ENCODE measurements around the gene LRRC58. TPM values are rescaled to one million over a fixed set of nuclear protein-coding genes. Genes with fewer than 3 reads are reported as not detected.

The LRRC58 gene
- total RNA-seq, 2 experiments from 2014 or later: 24.1 to 30.2 TPM

GRCh38 chr3:120364821-120365220 lies 15.7 kb upstream of the LRRC58 start:
- no TSS peak for BruUV-seq (replicated peaks)
- H3K4me1 ChIP-seq (ENCODE audit: insufficient read depth, low read length, poor library complexity, severe bottlenecking): no peaks in the 10 kb centered on the region

GRCh38 chr3:120364101-120364500 lies 14.9 kb upstream of the LRRC58 start:
- Histone ChIP-seq H4K20me1 (ENCODE audit: insufficient read depth, low read length) (no peaks in the 10 kb centered on the region), H3K36me3 (ENCODE audit: insufficient read depth, low read length) (no peaks in the 10 kb centered on the region), H2AFZ (ENCODE audit: low read length) (no peak overlapping the region), H3K9me2 (ENCODE audit: insufficient read depth, low read length) (no peaks in the 10 kb centered on the region), H3K4me3 (ENCODE audit: low read depth, low read length, poor library complexity, severe bottlenecking) (no peak overlapping the region), H3K4me1 (ENCODE audit: insufficient read depth, low read length, poor library complexity, severe bottlenecking) (no peaks in the 10 kb centered on the region), H3K79me2 (ENCODE audit: insufficient read depth, low read depth, low read length) (no peaks in the 10 kb centered on the region), H3K27ac (ENCODE audit: low read depth, low read length, poor library complexity, severe bottlenecking) (no peak overlapping the region), H3K9me3 (ENCODE audit: low read length) (no peaks in the 10 kb centered on the region), H3K4me2 (ENCODE audit: low read length) (no peak overlapping the region)
- ChIA-PET CTCF (ENCODE audit: unreplicated experiment) (no interaction called here), POLR2A (no interaction called here)
- no peak for DNase-seq (ENCODE audit: low spot score)
- no TSS peak for BruUV-seq (replicated peaks)
- intact Hi-C loops (cut with micrococcal nuclease; ENCODE audit: unreplicated experiment): no loop called here
- TF ChIP-seq EZH2phosphoT487 (IDR thresholded peaks at IDR 0.05; ENCODE audit: borderline replicate concordance, low read depth, low read length) (no peak), CTCF (conservative IDR thresholded peaks at IDR 0.05; ENCODE audit: low read length) (no peak)

More at GRCh38 chr3:120364821-120365220, 15.7 kb upstream of the LRRC58 start:
- Histone ChIP-seq H3K27ac (ENCODE audit: low read depth, low read length, poor library complexity, severe bottlenecking) (no peak overlapping the region), H3K9me3 (ENCODE audit: low read length) (no peaks in the 10 kb centered on the region), H2AFZ (ENCODE audit: low read length) (no peak overlapping the region), H3K4me3 (ENCODE audit: low read depth, low read length, poor library complexity, severe bottlenecking) (no peak overlapping the region), H3K36me3 (ENCODE audit: insufficient read depth, low read length) (no peaks in the 10 kb centered on the region), H4K20me1 (ENCODE audit: insufficient read depth, low read length) (no peaks in the 10 kb centered on the region), H3K79me2 (ENCODE audit: insufficient read depth, low read depth, low read length) (no peaks in the 10 kb centered on the region), H3K9me2 (ENCODE audit: insufficient read depth, low read length) (no peaks in the 10 kb centered on the region), H3K4me2 (ENCODE audit: low read length) (no peak overlapping the region)
- no peak for DNase-seq (ENCODE audit: low spot score)
- CTCF ChIA-PET (ENCODE audit: unreplicated experiment): no interaction called here
- intact Hi-C loops (cut with micrococcal nuclease; ENCODE audit: unreplicated experiment): no loop called here
- POLR2A ChIA-PET: no interaction called here
- TF ChIP-seq CTCF (conservative IDR thresholded peaks at IDR 0.05; ENCODE audit: low read length) (no peak), EZH2phosphoT487 (IDR thresholded peaks at IDR 0.05; ENCODE audit: borderline replicate concordance, low read depth, low read length) (no peak)

- Histone ChIP-seq H3K36me3 (ENCODE audit: insufficient read depth, low read length) (no peaks in the 10 kb centered on the region), H3K4me3 (ENCODE audit: low read depth, low read length, poor library complexity, severe bottlenecking) (no peak overlapping the region), H3K4me2 (ENCODE audit: low read length) (no peak overlapping the region), H3K4me1 (ENCODE audit: insufficient read depth, low read length, poor library complexity, severe bottlenecking) (no peaks in the 10 kb centered on the region), H2AFZ (ENCODE audit: low read length) (no peak overlapping the region), H4K20me1 (ENCODE audit: insufficient read depth, low read length) (no peaks in the 10 kb centered on the region), H3K9me3 (ENCODE audit: low read length) (no peaks in the 10 kb centered on the region), H3K79me2 (ENCODE audit: insufficient read depth, low read depth, low read length) (no peaks in the 10 kb centered on the region), H3K9me2 (ENCODE audit: insufficient read depth, low read length) (no peaks in the 10 kb centered on the region), H3K27ac (ENCODE audit: low read depth, low read length, poor library complexity, severe bottlenecking) (no peak overlapping the region)
- no peak for DNase-seq (ENCODE audit: low spot score)
- ChIA-PET CTCF (ENCODE audit: unreplicated experiment) (no interaction called here), POLR2A (interaction anchor here (0.6 to 3.3 kb wide), 2 partner anchors 9 to 42 kb away, joined by 3 to 11 read pairs; partner anchors contain the start of gene LRRC58)
- no TSS peak for BruUV-seq (replicated peaks)
- TF ChIP-seq EZH2phosphoT487 (IDR thresholded peaks at IDR 0.05; ENCODE audit: borderline replicate concordance, low read depth, low read length) (no peak), CTCF (conservative IDR thresholded peaks at IDR 0.05; ENCODE audit: low read length) (0 out of 2 replicates have a peak, but pooled peaks have one; percentile 29)
- intact Hi-C loops (cut with micrococcal nuclease; ENCODE audit: unreplicated experiment): no loop called here
These were observed 8.7 kb upstream of the LRRC58 start for GRCh38 chr3:120357807-120358206.
